ENCODE measurements around the gene LIPA. TPM values are rescaled to one million over a fixed set of nuclear protein-coding genes. Genes with fewer than 3 reads are reported as not detected.
"Not testable (repeated sequence)": the region's sequence is repeated elsewhere in the genome, so short reads cannot be mapped to it uniquely, and the experiment has no call there.

LIPA gene
- total and polyA plus RNA-seq, 8 donors = 4.7 to 52.6 (median 17.6) TPM

DNA sequence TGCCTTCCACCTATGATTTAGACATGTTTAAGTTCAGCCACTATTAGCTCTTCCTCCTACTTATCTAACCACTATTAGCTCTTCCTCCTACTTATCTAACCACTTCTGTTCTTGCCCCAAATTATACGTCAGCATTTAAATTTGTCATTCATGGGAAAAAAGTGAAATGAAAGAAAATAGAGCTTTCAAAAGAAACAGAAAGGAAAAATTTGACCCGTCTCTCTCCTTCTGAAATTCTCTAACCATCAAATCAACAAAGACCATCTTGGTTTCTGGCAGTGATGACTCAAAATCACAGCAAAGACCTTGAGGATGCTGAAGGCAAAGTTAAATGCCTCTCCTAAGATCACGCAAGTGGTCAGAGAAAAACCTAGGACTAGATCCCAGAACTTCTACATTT is 2.6 kb downstream of the LIPA start:
- FAIRE-seq (no peak), ATAC-seq (no peak), DNase-seq (no peak)
- TF ChIP-seq, protein P1, sequence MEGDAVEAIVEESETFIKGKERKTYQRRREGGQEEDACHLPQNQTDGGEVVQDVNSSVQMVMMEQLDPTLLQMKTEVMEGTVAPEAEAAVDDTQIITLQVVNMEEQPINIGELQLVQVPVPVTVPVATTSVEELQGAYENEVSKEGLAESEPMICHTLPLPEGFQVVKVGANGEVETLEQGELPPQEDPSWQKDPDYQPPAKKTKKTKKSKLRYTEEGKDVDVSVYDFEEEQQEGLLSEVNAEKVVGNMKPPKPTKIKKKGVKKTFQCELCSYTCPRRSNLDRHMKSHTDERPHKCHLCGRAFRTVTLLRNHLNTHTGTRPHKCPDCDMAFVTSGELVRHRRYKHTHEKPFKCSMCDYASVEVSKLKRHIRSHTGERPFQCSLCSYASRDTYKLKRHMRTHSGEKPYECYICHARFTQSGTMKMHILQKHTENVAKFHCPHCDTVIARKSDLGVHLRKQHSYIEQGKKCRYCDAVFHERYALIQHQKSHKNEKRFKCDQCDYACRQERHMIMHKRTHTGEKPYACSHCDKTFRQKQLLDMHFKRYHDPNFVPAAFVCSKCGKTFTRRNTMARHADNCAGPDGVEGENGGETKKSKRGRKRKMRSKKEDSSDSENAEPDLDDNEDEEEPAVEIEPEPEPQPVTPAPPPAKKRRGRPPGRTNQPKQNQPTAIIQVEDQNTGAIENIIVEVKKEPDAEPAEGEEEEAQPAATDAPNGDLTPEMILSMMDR (IDR thresholded peaks at IDR 0.05) = no peak
- Histone ChIP-seq H3K4me3 (no peak overlapping the region), H3K4me1 (peaks cover 0 to 7% (median 0%) of the 10 kb centered on the region in 3 donors), H3K9me3 (no peaks in the 10 kb centered on the region), H3K36me3 (no peaks in the 10 kb centered on the region), H3K27me3 (no peaks in the 10 kb centered on the region), H3K27ac (no peak overlapping the region)
- WGBS, 2 donors = 73 to 76% methylated on average over 3 of the region's 3 CpGs
- intact Hi-C loops (cut with DNase I) = no loop called here

DNA sequence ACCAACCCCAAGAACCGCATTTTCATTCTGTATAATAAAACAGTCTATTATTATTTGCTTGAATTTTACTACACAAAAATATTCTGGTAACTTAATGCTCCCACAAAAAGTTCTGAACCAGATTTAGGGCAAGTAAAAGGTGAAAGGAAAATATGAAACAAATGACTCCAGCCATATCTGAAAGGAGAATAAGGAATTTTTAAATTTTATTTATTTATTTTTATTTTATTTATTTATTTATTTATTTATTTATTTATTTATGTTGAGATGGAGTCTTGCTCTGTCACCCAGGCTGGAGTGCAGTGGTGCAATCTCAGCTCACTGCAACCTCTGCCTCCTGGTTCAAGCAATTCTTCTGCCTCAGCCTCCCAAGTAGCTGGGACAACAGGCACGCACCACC is 4.0 kb downstream of the LIPA start:
- H3K27ac ChIP-seq; DNase-seq; H3K4me1 ChIP-seq; H3K9me3 ChIP-seq; intact Hi-C loops (cut with DNase I); H3K36me3 ChIP-seq; FAIRE-seq; ATAC-seq; H3K27me3 ChIP-seq; H3K4me3 ChIP-seq: not testable (repeated sequence)
- WGBS, 2 donors = 93 to 95% methylated on average over 2 of the region's 2 CpGs

DNA sequence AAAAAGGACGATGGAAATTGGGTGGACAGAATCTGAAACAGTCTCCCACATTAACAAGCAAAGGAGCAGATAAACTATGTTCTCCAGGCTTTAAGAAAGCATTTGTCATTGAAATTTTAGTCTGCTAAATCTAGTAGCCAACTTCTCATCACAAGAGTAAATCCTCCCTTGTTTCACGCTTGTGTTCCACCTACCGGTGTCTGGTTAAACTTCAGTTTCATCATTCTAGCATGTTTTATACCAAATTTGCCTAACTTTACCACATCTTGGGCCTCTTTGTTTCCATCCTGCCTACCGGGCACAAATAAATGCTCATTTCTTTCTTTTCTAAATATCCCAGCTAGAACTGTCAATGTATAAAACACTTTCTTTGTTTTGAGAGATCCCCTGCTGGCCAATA is 5.8 kb downstream of the LIPA start:
- no peaks in the 10 kb centered on the region for H3K36me3 ChIP-seq
- H3K27ac ChIP-seq = no peak overlapping the region
- WGBS, 2 donors = 71 to 77% methylated on average over 4 of the region's 4 CpGs
- DNase-seq (no peak), ATAC-seq (no peak), FAIRE-seq (no peak)
- H3K4me1 ChIP-seq = peaks cover 0 to 6% (median 0%) of the 10 kb centered on the region in 3 donors
- no peak overlapping the region for H3K4me3 ChIP-seq
- intact Hi-C loops (cut with DNase I) = no loop called here
- no peaks in the 10 kb centered on the region for H3K9me3 ChIP-seq
- TF ChIP-seq, protein P1 (IDR thresholded peaks at IDR 0.05) = no peak
- H3K27me3 ChIP-seq = no peaks in the 10 kb centered on the region

DNA sequence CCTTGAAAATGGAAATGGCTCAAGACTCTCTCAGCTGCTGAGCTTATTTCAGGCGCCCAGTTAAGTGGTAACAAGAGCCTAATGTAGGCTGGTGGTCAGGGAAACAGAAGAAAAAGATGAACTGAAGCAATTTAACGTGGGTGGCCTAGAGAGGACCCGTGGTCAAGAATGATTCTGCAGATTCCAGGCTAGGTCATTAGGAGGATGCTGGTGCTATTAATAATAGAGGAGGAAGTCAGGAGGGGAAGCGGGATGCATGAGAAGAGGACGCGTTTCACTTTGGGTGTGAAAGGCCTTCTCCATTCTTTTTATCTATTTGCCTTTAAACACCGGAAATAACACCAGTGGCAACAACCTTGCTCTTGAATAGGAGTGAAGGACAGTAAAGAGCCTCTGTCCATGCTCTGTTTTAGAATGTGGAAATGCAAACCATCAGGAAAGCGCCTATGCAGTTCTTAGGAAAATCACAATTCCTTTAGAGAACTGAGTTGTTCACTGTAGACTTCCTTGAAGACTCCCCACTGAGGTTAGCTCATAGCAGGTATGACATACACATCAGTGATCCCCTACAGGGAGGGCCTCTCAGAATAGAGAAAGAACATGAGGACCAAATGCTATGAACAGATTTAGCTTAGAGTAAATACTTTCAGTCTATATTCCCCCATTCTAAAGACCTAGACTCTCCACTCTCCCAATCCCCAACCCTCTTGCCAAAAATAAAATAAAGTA is 8.6 kb downstream of the LIPA start:
- Histone ChIP-seq H3K9me3 (no peaks in the 10 kb centered on the region), H3K27me3 (no peaks in the 10 kb centered on the region), H3K4me1 (no peaks in the 10 kb centered on the region), H3K36me3 (no peaks in the 10 kb centered on the region), H3K27ac (no peak overlapping the region), H3K4me3 (no peak overlapping the region)
- no peak for DNase-seq
- ATAC-seq = peak in 3 of 4 donors; percentile 22 to 76 (median 61)
- intact Hi-C loops (cut with DNase I) = no loop called here
- no peak for FAIRE-seq
- TF ChIP-seq, protein P1 (IDR thresholded peaks at IDR 0.05) = no peak
- 72 to 77% methylated on average over 8 of the region's 8 CpGs for WGBS, 2 donors

DNA sequence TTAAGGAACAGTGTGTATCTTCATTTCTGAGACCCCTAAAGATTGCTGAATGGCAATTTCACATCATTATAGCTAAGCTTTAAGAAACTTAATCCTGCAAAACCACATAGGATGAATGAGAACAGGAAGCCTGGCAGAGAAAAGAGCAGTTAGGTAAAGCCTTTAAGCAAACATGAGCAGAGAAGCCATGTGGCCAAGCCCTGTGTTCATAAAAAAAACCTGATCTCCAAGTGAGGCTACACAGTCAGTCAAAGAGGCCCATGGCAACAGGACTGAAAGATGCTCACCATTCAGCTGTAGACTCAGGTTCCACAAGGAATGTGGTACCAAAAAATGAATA is 9.3 kb downstream of the LIPA start:
- no peak for DNase-seq
- no peaks in the 10 kb centered on the region for H3K27me3 ChIP-seq
- no peaks in the 10 kb centered on the region for H3K4me1 ChIP-seq
- no peak overlapping the region for H3K4me3 ChIP-seq
- H3K36me3 ChIP-seq = no peaks in the 10 kb centered on the region
- FAIRE-seq = no peak
- intact Hi-C loops (cut with DNase I) = no loop called here
- ATAC-seq = peak in 2 of 4 donors; percentile 17 to 27
- no peaks in the 10 kb centered on the region for H3K9me3 ChIP-seq
- H3K27ac ChIP-seq = no peak overlapping the region
- TF ChIP-seq, protein P1 (IDR thresholded peaks at IDR 0.05) = no peak
